Upper lobe of right lung (tissue), 1 donor: Measurements from ENCODE around the gene METTL5. TPM values are rescaled to one million over a fixed set of nuclear protein-coding genes. Genes with fewer than 3 reads are reported as not detected.

Experiments used
- ATAC-seq: fragments of 200-7000 bp; cut with Tn5 transposase; one replicate; pipeline ENCODE4 v1.9.1; 2020; ENCODE audit warnings: mild to moderate bottlenecking, moderate library complexity
- DNase-seq: peaks from one replicate; pipeline ENCODE4 v3.0.0-alpha.2; 2020
- H3K27ac ChIP-seq: fragments of 200-600 bp; one replicate; pipeline ENCODE4 v1.8.0; 2022
- H3K27me3 ChIP-seq: fragments of 200-600 bp; one replicate; pipeline ENCODE4 v1.8.0; 2022; ENCODE audit warnings: mild to moderate bottlenecking
- H3K36me3 ChIP-seq: fragments of 200-600 bp; one replicate; pipeline ENCODE4 v1.8.0; 2022
- H3K4me1 ChIP-seq: fragments of 200-600 bp; one replicate; pipeline ENCODE4 v1.8.0; 2022
- H3K4me3 ChIP-seq: fragments of 200-600 bp; one replicate; pipeline ENCODE4 v1.8.0; 2022; ENCODE audit warnings: mild to moderate bottlenecking
- H3K9me3 ChIP-seq: fragments of 200-600 bp; one replicate; pipeline ENCODE4 v1.8.0; 2022
- CTCF ChIP-seq: fragments of 200-600 bp; IDR thresholded peaks from one replicate; pipeline ENCODE4 v1.8.0; 2022; ENCODE audit warnings: antibody characterized with exemption
- intact Hi-C: fragments of 100-400 bp; cut with DNase I; formaldehyde crosslinking; loops from one replicate; pipeline ENCODE4 v1.11.0; 2022
- total RNA-seq: library from RNA; stranded (reverse); fragmentation: NEBNext Ultra II Directional; extraction: Animal tissue kit (Norgen Biotek cat#: 25700); gene quantifications from one replicate; pipeline ENCODE4 v1.2.1, GENCODE V29; 2021
- donor health status: DM: no; HTN: yes; CAD: no; lungs with severe emphysema.

METTL5 gene
- total RNA-seq, 1 donor from 2014 or later, result 34.7 TPM

- Histone ChIP-seq H3K27me3 (no peaks in the 10 kb centered on the region), H3K27ac (no peak overlapping the region), H3K9me3 (no peaks in the 10 kb centered on the region), H3K4me3 (no peak overlapping the region), H3K36me3 (peaks cover 7% of the 10 kb centered on the region), H3K4me1 (peaks cover 22% of the 10 kb centered on the region)
- intact Hi-C loops, result no loop called here
- DNase-seq (no peak), ATAC-seq (no peak)
- TF ChIP-seq CTCF, result no peak
Observed at GRCh38 chr2:169838743-169839489, 14.2 kb upstream of the METTL5 start.

DNA sequence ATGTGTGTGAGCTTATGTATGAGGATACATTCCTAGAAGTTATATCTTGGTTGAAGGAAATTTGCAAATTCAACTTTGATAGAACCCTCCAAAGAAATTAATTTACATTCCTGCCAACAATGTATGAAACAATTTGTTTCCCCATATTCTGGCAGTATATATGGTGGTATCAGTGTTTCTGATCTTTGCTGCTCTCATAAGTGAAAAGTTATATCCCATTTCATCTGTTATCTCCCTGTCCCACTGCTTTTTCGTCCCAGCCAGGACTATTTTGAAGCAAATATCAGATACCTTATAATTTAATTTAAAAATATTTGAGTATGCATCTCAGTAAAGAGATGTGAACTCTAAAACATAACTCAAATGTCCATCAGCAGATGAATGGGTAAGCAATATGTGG, 9.7 kb upstream of the METTL5 start:
- TF ChIP-seq CTCF, result no peak
- Histone ChIP-seq H3K4me3 (no peak overlapping the region), H3K27me3 (no peaks in the 10 kb centered on the region), H3K36me3 (no peaks in the 10 kb centered on the region), H3K27ac (no peak overlapping the region), H3K4me1 (peaks cover 19% of the 10 kb centered on the region), H3K9me3 (no peaks in the 10 kb centered on the region)
- intact Hi-C loops, result no loop called here
- no peak for DNase-seq
- no peak for ATAC-seq

DNA sequence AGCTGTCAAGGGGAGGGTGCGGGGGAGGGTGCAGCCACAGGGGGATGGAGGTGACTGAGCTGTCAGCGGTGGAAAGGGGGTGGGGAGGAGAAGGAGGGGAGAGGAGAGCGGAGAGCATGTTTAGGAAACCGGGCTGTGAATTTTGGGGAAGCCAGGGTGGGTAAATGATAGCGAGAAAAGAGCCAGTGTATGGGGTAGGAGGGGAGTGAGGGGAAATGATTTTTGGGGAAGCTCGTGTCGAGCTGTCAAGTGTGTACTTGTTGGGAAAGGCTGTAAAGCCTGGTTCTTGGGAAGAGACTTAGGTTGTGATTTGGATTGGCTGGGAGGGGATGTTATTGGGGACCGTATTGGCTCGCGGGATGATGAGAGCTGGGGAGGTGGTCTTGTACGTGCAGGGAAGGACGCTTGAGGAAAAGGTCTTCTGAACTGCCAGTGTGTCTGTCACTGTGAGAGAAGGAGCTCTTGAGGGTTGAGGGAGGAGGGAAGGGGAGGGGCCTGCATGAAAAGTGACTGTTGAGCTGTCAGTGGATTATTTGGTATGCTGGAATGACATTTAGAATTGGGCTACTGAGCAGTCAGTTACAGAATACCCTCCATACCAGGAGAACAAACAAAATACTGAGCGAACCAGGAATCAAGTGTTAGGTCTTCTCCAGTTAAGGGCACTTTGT, 3.6 kb upstream of the METTL5 start:
- Histone ChIP-seq H3K4me3 (peak overlapping the region; percentile 94), H3K9me3 (no peaks in the 10 kb centered on the region), H3K27ac (peak overlapping the region; percentile 84), H3K4me1 (peaks cover 32% of the 10 kb centered on the region), H3K27me3 (no peaks in the 10 kb centered on the region), H3K36me3 (no peaks in the 10 kb centered on the region)
- no peak for TF ChIP-seq CTCF
- peak; percentile 65 for ATAC-seq
- DNase-seq, result no peak
- intact Hi-C loops, result no loop called here

DNA sequence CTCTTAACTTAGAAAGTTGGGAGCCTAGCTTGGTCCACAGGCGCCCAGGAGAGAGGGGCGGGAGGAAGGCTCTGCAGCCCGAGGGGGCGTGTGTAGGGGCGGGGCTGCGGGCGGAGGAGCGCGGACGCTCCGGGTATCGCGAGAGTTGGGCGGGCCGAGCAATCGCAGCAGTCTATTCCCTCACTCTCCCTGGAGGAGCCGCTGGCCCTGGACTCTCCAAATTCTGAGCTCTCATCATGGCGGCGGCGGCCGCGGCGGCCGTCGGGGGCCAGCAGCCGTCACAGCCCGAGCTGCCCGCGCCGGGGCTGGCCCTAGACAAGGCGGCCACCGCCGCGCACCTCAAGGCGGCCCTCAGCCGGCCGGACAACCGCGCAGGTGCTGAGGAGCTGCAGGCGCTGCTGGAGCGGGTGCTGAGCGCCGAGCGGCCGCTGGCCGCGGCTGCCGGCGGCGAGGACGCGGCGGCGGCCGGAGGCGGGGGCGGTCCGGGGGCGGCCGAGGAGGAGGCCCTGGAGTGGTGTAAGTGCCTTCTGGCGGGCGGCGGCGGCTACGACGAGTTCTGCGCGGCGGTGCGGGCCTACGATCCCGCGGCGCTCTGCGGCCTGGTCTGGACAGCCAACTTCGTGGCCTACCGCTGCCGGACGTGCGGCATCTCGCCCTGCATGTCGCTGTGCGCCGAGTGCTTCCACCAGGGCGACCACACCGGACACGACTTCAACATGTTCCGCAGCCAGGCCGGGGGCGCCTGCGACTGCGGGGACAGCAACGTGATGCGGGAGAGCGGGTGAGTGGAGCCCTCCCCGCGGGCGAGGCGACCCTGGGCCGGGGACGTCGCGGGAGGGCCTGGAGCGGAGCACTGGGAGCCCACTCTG, 2.8 kb upstream of the METTL5 start, which contains the start of gene UBR3:
Gene UBR3 (plus strand): TSS at position 183 of the 869 bp plus-strand sequence. CDS start 54 bp downstream, at position 237.
- peaks cover 39% of the 10 kb centered on the region for H3K4me1 ChIP-seq
- H3K9me3 ChIP-seq, result no peaks in the 10 kb centered on the region
- intact Hi-C loops, result no loop called here
- peak; percentile 92 for ATAC-seq
- peak within 1 kb of the TSS; percentile 84 for H3K27ac ChIP-seq
- H3K27me3 ChIP-seq, result no peaks in the 10 kb centered on the region
- peak; percentile 97 for DNase-seq
- TF ChIP-seq CTCF, result no peak
- no peaks in the 10 kb centered on the region for H3K36me3 ChIP-seq
- H3K4me3 ChIP-seq, result peak within 1 kb of the TSS; percentile 94

- intact Hi-C loops, result no loop called here
- H3K27ac ChIP-seq, result peak overlapping the region; percentile 85
- ATAC-seq (no peak), DNase-seq (no peak)
- peak overlapping the region; percentile 89 for H3K4me3 ChIP-seq
- no peaks in the 10 kb centered on the region for H3K27me3 ChIP-seq
- no peaks in the 10 kb centered on the region for H3K9me3 ChIP-seq
- peaks cover 27% of the 10 kb centered on the region for H3K4me1 ChIP-seq
- H3K36me3 ChIP-seq, result no peaks in the 10 kb centered on the region
- TF ChIP-seq CTCF, result no peak
Observed at GRCh38 chr2:169823996-169824372, 721 bp downstream of the METTL5 start.
